H9 (cell line): ENCODE data around the gene APBB3. TPM values are rescaled to one million over a fixed set of nuclear protein-coding genes. Genes with fewer than 3 reads are reported as not detected.

Source experiments
- DNase-seq: peaks from one replicate; pipeline ENCODE4 v3.0.0-alpha.2; 2017
- H2AFZ ChIP-seq: one replicate; pipeline ENCODE4 v1.6.1; 2013; ENCODE audit warnings: mild to moderate bottlenecking, low read length, control low read depth, moderate library complexity
- H2AK5ac ChIP-seq: 2 replicates; pipeline ENCODE4 v1.6.1; 2013; ENCODE audit warnings: low read length, control low read depth, mixed read lengths; ENCODE audit not compliant: insufficient read length
- H2BK120ac ChIP-seq: one replicate; pipeline ENCODE4 v1.6.1; 2013; ENCODE audit warnings: low read depth, mild to moderate bottlenecking, low read length, control low read depth, inconsistent platforms; ENCODE audit not compliant: poor library complexity, severe bottlenecking
- H2BK12ac ChIP-seq: 2 replicates; pipeline ENCODE4 v1.6.1; 2013; ENCODE audit warnings: low read length, control low read depth, mixed read lengths, low read depth; ENCODE audit not compliant: insufficient read length
- H2BK15ac ChIP-seq: 2 replicates; pipeline ENCODE4 v1.6.1; 2013; ENCODE audit warnings: low read depth, low read length, control low read depth
- H2BK20ac ChIP-seq: one replicate; pipeline ENCODE4 v1.6.1; 2013; ENCODE audit warnings: low read depth, mild to moderate bottlenecking, low read length, control low read depth, inconsistent platforms; ENCODE audit not compliant: poor library complexity, severe bottlenecking
- H2BK5ac ChIP-seq: 2 replicates; pipeline ENCODE4 v1.6.1; 2013; ENCODE audit warnings: low read length, control low read depth, mixed read lengths; ENCODE audit not compliant: insufficient read length
- H3K14ac ChIP-seq: 2 replicates; pipeline ENCODE4 v1.6.1; 2013; ENCODE audit warnings: low read length, control low read depth; ENCODE audit not compliant: insufficient read depth
- H3K18ac ChIP-seq: 2 replicates; pipeline ENCODE4 v1.6.1; 2013; ENCODE audit warnings: low read depth, mild to moderate bottlenecking, mixed read lengths, low read length, control low read depth; ENCODE audit not compliant: insufficient read length
- H3K23ac ChIP-seq: 2 replicates; pipeline ENCODE4 v1.6.1; 2013; ENCODE audit warnings: low read length, control low read depth, mixed read lengths, low read depth; ENCODE audit not compliant: insufficient read length
- H3K23me2 ChIP-seq: 2 replicates; pipeline ENCODE4 v1.6.1; 2013; ENCODE audit warnings: low read depth, mild to moderate bottlenecking, mixed read lengths, low read length, control low read depth; ENCODE audit not compliant: insufficient read length, poor library complexity, severe bottlenecking
- H3K27ac ChIP-seq: 2 replicates; pipeline ENCODE4 v1.5.1; 2013; ENCODE audit warnings: low read length, control low read depth, mixed read lengths, low read depth; ENCODE audit not compliant: insufficient read length
- H3K27me3 ChIP-seq: 2 replicates; pipeline ENCODE4 v1.6.1; 2013; ENCODE audit warnings: low read length, control low read depth, inconsistent platforms; ENCODE audit not compliant: insufficient read depth
- H3K4ac ChIP-seq: 2 replicates; pipeline ENCODE4 v1.6.1; 2013; ENCODE audit warnings: low read depth, mild to moderate bottlenecking, control low read depth, inconsistent platforms, low read length, moderate library complexity
- H3K4me1 ChIP-seq: 2 replicates; pipeline ENCODE4 v1.6.1; 2013; ENCODE audit warnings: low read length, control low read depth, inconsistent platforms; ENCODE audit not compliant: insufficient read depth
- H3K4me2 ChIP-seq: 2 replicates; pipeline ENCODE4 v1.6.1; 2013; ENCODE audit warnings: low read length, control low read depth, mixed read lengths; ENCODE audit not compliant: insufficient read length, insufficient read depth
- H3K56ac ChIP-seq: 2 replicates; pipeline ENCODE4 v1.6.1; 2013; ENCODE audit warnings: low read depth, mild to moderate bottlenecking, mixed read lengths, low read length, control low read depth; ENCODE audit not compliant: insufficient read length
- H3K79me1 ChIP-seq: 2 replicates; pipeline ENCODE4 v1.6.1; 2013; ENCODE audit warnings: low read depth, mild to moderate bottlenecking, moderate library complexity, low read length, control low read depth, inconsistent platforms; ENCODE audit not compliant: insufficient read depth, poor library complexity, severe bottlenecking
- H3K79me2 ChIP-seq: 2 replicates; pipeline ENCODE4 v1.6.1; 2013; ENCODE audit warnings: low read length, control low read depth, inconsistent platforms; ENCODE audit not compliant: insufficient read depth
- H3K9ac ChIP-seq: 2 replicates; pipeline ENCODE4 v1.6.1; 2013; ENCODE audit warnings: low read length, control low read depth, mixed read lengths; ENCODE audit not compliant: insufficient read length; ENCODE audit errors: extremely low read depth
- H3K9me3 ChIP-seq: one replicate; pipeline ENCODE4 v1.6.1; 2013; ENCODE audit warnings: low read depth, low read length, inconsistent platforms; ENCODE audit not compliant: control insufficient read depth
- H3T11ph ChIP-seq: one replicate; pipeline ENCODE4 v1.6.1; 2013; ENCODE audit warnings: mild to moderate bottlenecking, low read length, control low read depth, inconsistent platforms
- H4K20me1 ChIP-seq: one replicate; pipeline ENCODE4 v1.6.1; 2013; ENCODE audit not compliant: control insufficient read depth, insufficient read length, insufficient read depth
- H4K5ac ChIP-seq: 2 replicates; pipeline ENCODE4 v1.6.1; 2013; ENCODE audit warnings: low read depth, mild to moderate bottlenecking, mixed read lengths, low read length, control low read depth; ENCODE audit not compliant: insufficient read length
- H4K8ac ChIP-seq: replicated peaks from 2 replicates; pipeline ENCODE4 v1.6.1; 2013; ENCODE audit warnings: low read length, control low read depth, mixed read lengths, low read depth; ENCODE audit not compliant: insufficient read length
- H4K91ac ChIP-seq: 2 replicates; pipeline ENCODE4 v1.6.1; 2013; ENCODE audit warnings: low read depth, mild to moderate bottlenecking, moderate library complexity, mixed read lengths, low read length, control low read depth; ENCODE audit not compliant: insufficient read length
- H3K27ac Mint-ChIP-seq, 3 experiments: 2 replicates in 2 of 3; 3 replicates in 1 of 3; pipeline ENCODE4 v1.8.0; 2020 to 2021; ENCODE audit warnings: mixed read lengths in 3 of 3, mild to moderate bottlenecking in 1 of 3, moderate library complexity in 1 of 3
- H3K27me3 Mint-ChIP-seq: 2 replicates; pipeline ENCODE4 v1.8.0; 2021; ENCODE audit warnings: low read depth, mild to moderate bottlenecking, moderate library complexity, mixed read lengths
- H3K36me3 Mint-ChIP-seq, 3 experiments: 2 replicates in 2 of 3; 3 replicates in 1 of 3; pipeline ENCODE4 v1.8.0; 2020 to 2021; ENCODE audit warnings: low read depth in 3 of 3, mixed read lengths in 3 of 3; ENCODE audit not compliant: insufficient read depth in 1 of 3
- H3K4me1 Mint-ChIP-seq, 2 experiments: 2 replicates each; pipeline ENCODE4 v1.8.0; 2020; ENCODE audit warnings: mixed read lengths in 2 of 2
- H3K4me3 Mint-ChIP-seq, 2 experiments: 2 replicates in 1 of 2; 3 replicates in 1 of 2; pipeline ENCODE4 v1.8.0; 2020 to 2021; ENCODE audit warnings: mild to moderate bottlenecking in 2 of 2, mixed read lengths in 2 of 2, moderate library complexity in 1 of 2
- H3K9me3 Mint-ChIP-seq, 2 experiments: 2 replicates in 1 of 2; 3 replicates in 1 of 2; pipeline ENCODE4 v1.8.0; 2020; ENCODE audit warnings: mild to moderate bottlenecking in 2 of 2, mixed read lengths in 2 of 2, moderate library complexity in 1 of 2
- WGBS: extraction: QIAGEN DNeasy Blood & Tissue Kit; methylation state at CpG from one replicate; pipeline ENCODE4 v1.1.7; 2013; ENCODE audit warnings: missing lambda C conversion rate, low lambda C conversion rate, mixed read lengths; ENCODE audit not compliant: insufficient read length; ENCODE audit errors: extremely low coverage; 5-methylcytosine and 5-hydroxymethylcytosine counted together
- total RNA-seq: library from RNA; stranded (reverse); gene quantifications from 2 replicates; pipeline ENCODE4 v1.2.1, GENCODE V29; 2021
- TF ChIP-seq, protein P1 (sequence below): fragments of 200-600 bp; sonication (generic); conservative IDR thresholded peaks from 3 replicates; pipeline ENCODE4 v1.8.0; 2021; ENCODE audit warnings: antibody characterized with exemption, mild to moderate bottlenecking

The APBB3 gene
- total RNA-seq, 1 experiment from 2014 or later: 23.8 TPM

DNA sequence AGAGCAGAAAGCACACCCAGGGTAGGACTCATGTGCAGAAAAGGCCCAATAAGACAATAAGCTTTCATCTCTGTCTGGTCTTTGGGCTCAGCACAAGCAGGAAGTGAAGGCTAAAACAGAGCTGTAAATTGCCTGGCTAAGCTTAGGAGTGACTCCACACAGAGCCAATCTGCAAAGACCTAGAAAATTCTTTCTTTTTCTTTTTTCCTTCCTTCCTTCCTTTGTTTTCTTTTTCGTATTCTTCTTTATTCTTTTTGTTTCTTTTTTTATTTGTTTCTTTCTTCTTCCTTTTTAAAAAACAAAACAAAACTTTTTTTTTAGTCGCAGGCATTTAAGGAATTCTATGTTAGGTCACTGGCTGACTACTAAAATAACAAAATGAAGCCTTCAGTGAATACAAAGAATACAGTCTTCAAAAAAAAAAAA is 12.4 kb upstream of the APBB3 start:
- Histone ChIP-seq H2AFZ (no peak overlapping the region), H2BK15ac (no peak overlapping the region), H2BK20ac (no peak overlapping the region), H3K23me2 (no peaks in the 10 kb centered on the region), H3K18ac (no peak overlapping the region), H2BK5ac (no peak overlapping the region), H4K20me1 (no peaks in the 10 kb centered on the region), H3K56ac (no peak overlapping the region), H3K4me2 (no peak overlapping the region), H3K9ac (no peak overlapping the region), H4K8ac (no peak overlapping the region), H4K5ac (no peak overlapping the region), H3K4ac (no peak overlapping the region), H3K79me2 (no peaks in the 10 kb centered on the region), H2AK5ac (no peak overlapping the region), H3K4me1 (0 out of 2 replicates have a peak, but pooled peaks cover 2% of the 10 kb centered on the region), H3T11ph (no peak overlapping the region), H3K14ac (no peak overlapping the region), H3K9me3 (no peaks in the 10 kb centered on the region), H2BK12ac (no peak overlapping the region), H3K23ac (no peak overlapping the region), H4K91ac (no peak overlapping the region), H2BK120ac (no peak overlapping the region), H3K27ac (no peak overlapping the region), H3K79me1 (no peaks in the 10 kb centered on the region), H3K27me3 (no peaks in the 10 kb centered on the region)
- DNase-seq: no peak
- WGBS: no CpG with 5 or more reads among the region's 2 CpGs
- Mint-ChIP-seq H3K27ac (no peak overlapping the region), H3K4me1 (no peaks in the 10 kb centered on the region), H3K4me3 (no peak overlapping the region), H3K36me3 (no peaks in the 10 kb centered on the region), H3K9me3 (no peaks in the 10 kb centered on the region), H3K27me3 (peaks cover 8% of the 10 kb centered on the region)
- TF ChIP-seq, protein P1, sequence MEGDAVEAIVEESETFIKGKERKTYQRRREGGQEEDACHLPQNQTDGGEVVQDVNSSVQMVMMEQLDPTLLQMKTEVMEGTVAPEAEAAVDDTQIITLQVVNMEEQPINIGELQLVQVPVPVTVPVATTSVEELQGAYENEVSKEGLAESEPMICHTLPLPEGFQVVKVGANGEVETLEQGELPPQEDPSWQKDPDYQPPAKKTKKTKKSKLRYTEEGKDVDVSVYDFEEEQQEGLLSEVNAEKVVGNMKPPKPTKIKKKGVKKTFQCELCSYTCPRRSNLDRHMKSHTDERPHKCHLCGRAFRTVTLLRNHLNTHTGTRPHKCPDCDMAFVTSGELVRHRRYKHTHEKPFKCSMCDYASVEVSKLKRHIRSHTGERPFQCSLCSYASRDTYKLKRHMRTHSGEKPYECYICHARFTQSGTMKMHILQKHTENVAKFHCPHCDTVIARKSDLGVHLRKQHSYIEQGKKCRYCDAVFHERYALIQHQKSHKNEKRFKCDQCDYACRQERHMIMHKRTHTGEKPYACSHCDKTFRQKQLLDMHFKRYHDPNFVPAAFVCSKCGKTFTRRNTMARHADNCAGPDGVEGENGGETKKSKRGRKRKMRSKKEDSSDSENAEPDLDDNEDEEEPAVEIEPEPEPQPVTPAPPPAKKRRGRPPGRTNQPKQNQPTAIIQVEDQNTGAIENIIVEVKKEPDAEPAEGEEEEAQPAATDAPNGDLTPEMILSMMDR: no peak
